HUES64 (cell line): Measurements from ENCODE around the gene THADA.

Source experiments
- H3K27ac ChIP-seq: 2 replicates; pipeline ENCODE4 v1.7.0; 2013; ENCODE audit warnings: low read depth, low read length, inconsistent platforms
- H3K27me3 ChIP-seq: 2 replicates; pipeline ENCODE4 v1.6.1; 2013; ENCODE audit warnings: mild to moderate bottlenecking, low read length; ENCODE audit not compliant: insufficient read depth
- H3K36me3 ChIP-seq: 2 replicates; pipeline ENCODE4 v1.6.1; 2013; ENCODE audit warnings: mild to moderate bottlenecking, low read length; ENCODE audit not compliant: insufficient read depth
- H3K4me1 ChIP-seq: 2 replicates; pipeline ENCODE4 v1.6.1; 2013; ENCODE audit warnings: mild to moderate bottlenecking, low read length, moderate library complexity; ENCODE audit not compliant: insufficient read depth
- H3K4me3 ChIP-seq: 2 replicates; pipeline ENCODE4 v1.5.1; 2013; ENCODE audit warnings: mild to moderate bottlenecking, low read length, moderate library complexity
- H3K9ac ChIP-seq: 2 replicates; pipeline ENCODE4 v1.6.1; 2013; ENCODE audit warnings: mild to moderate bottlenecking, low read depth, low read length
- H3K9me3 ChIP-seq: 2 replicates; pipeline ENCODE4 v1.6.1; 2013; ENCODE audit warnings: low read depth, low read length; ENCODE audit not compliant: insufficient read depth
- WGBS: fragments of 150-250, 120-280 bp; methylation state at CpG from one replicate; pipeline ENCODE4 v1.1.7; 2013; ENCODE audit warnings: missing lambda C conversion rate; 5-methylcytosine and 5-hydroxymethylcytosine counted together

THADA gene

GRCh38 chr2:43495727-43496126 is 100.1 kb downstream of the THADA start:
- Histone ChIP-seq H3K4me3 (no peak overlapping the region), H3K27ac (no peak overlapping the region), H3K4me1 (peaks cover 3% of the 10 kb centered on the region; the same call in 1 of the 2 replicates), H3K9ac (no peak overlapping the region), H3K9me3 (no peaks in the 10 kb centered on the region; the same call in 1 of the 2 replicates), H3K27me3 (no peaks in the 10 kb centered on the region), H3K36me3 (peaks cover 6% of the 10 kb centered on the region; the same call in 1 of the 2 replicates)
- WGBS, result 87% methylated on average over 1 of the region's 1 CpG

- no peaks in the 10 kb centered on the region for H3K27me3 ChIP-seq
- WGBS, result 87% methylated on average over 1 of the region's 1 CpG
These were observed 101.9 kb downstream of the THADA start for GRCh38 chr2:43493954-43494353.

GRCh38 chr2:43491065-43491639 is 104.7 kb downstream of the THADA start:
- Histone ChIP-seq H3K27ac (no peak overlapping the region), H3K9ac (no peak overlapping the region), H3K4me3 (no peak overlapping the region), H3K36me3 (no peaks in the 10 kb centered on the region), H3K27me3 (no peaks in the 10 kb centered on the region), H3K9me3 (no peaks in the 10 kb centered on the region), H3K4me1 (peaks cover 11% of the 10 kb centered on the region)
- 96% methylated on average over 1 of the region's 2 CpGs for WGBS

More at GRCh38 chr2:43493954-43494353, 101.9 kb downstream of the THADA start:
- H3K9ac ChIP-seq, result no peak overlapping the region
- peaks cover 6% of the 10 kb centered on the region; the same call in 1 of the 2 replicates for H3K36me3 ChIP-seq
- peaks cover 11% of the 10 kb centered on the region for H3K4me1 ChIP-seq
- no peaks in the 10 kb centered on the region for H3K9me3 ChIP-seq
- no peak overlapping the region for H3K4me3 ChIP-seq
- H3K27ac ChIP-seq, result no peak overlapping the region

- no peak overlapping the region for H3K9ac ChIP-seq
- H3K27me3 ChIP-seq, result no peaks in the 10 kb centered on the region
- no peaks in the 10 kb centered on the region for H3K36me3 ChIP-seq
- peaks cover 11% of the 10 kb centered on the region for H3K4me1 ChIP-seq
- WGBS, result no CpG with 5 or more reads among the region's 1 CpG
- H3K9me3 ChIP-seq, result no peaks in the 10 kb centered on the region
- H3K4me3 ChIP-seq, result no peak overlapping the region
- peak overlapping the region; percentile 7; the same call in 1 of the 2 replicates for H3K27ac ChIP-seq
These were observed 105.5 kb downstream of the THADA start for GRCh38 chr2:43490252-43490786.

- Histone ChIP-seq H3K4me3 (no peak overlapping the region), H3K27me3 (no peaks in the 10 kb centered on the region), H3K27ac (no peak overlapping the region), H3K36me3 (no peaks in the 10 kb centered on the region), H3K9me3 (no peaks in the 10 kb centered on the region), H3K4me1 (peaks cover 15% of the 10 kb centered on the region), H3K9ac (no peak overlapping the region)
- 88% methylated on average over 1 of the region's 3 CpGs for WGBS
These were observed 107.1 kb downstream of the THADA start for GRCh38 chr2:43488737-43489136.

GRCh38 chr2:43486603-43487002 is 109.2 kb downstream of the THADA start:
- H3K9ac ChIP-seq, result no peak overlapping the region
- H3K36me3 ChIP-seq, result no peaks in the 10 kb centered on the region
- no peaks in the 10 kb centered on the region for H3K9me3 ChIP-seq
- peaks cover 15% of the 10 kb centered on the region for H3K4me1 ChIP-seq
- H3K27me3 ChIP-seq, result no peaks in the 10 kb centered on the region
- no peak overlapping the region for H3K4me3 ChIP-seq
- no peak overlapping the region for H3K27ac ChIP-seq

- H3K9ac ChIP-seq, result no peak overlapping the region
- H3K4me3 ChIP-seq, result no peak overlapping the region
- peaks cover 4% of the 10 kb centered on the region for H3K4me1 ChIP-seq
- no peaks in the 10 kb centered on the region for H3K36me3 ChIP-seq
- no peak overlapping the region for H3K27ac ChIP-seq
- no peaks in the 10 kb centered on the region for H3K27me3 ChIP-seq
- H3K9me3 ChIP-seq, result no peaks in the 10 kb centered on the region
These were observed 111.4 kb downstream of the THADA start for GRCh38 chr2:43484323-43484930.

- H3K9ac ChIP-seq, result no peak overlapping the region
- no peak overlapping the region for H3K4me3 ChIP-seq
- no peak overlapping the region for H3K27ac ChIP-seq
- H3K4me1 ChIP-seq, result peaks cover 4% of the 10 kb centered on the region
- no peaks in the 10 kb centered on the region for H3K36me3 ChIP-seq
- H3K27me3 ChIP-seq, result no peaks in the 10 kb centered on the region
- 95% methylated on average over 4 of the region's 4 CpGs for WGBS
- no peaks in the 10 kb centered on the region for H3K9me3 ChIP-seq
These were observed 112.9 kb downstream of the THADA start for GRCh38 chr2:43482961-43483360.

- Histone ChIP-seq H3K4me3 (no peak overlapping the region), H3K36me3 (no peaks in the 10 kb centered on the region), H3K27ac (no peak overlapping the region), H3K9me3 (no peaks in the 10 kb centered on the region), H3K9ac (no peak overlapping the region), H3K27me3 (no peaks in the 10 kb centered on the region), H3K4me1 (peaks cover 4% of the 10 kb centered on the region)
- WGBS, result 95% methylated on average over 3 of the region's 4 CpGs
These were observed 113.8 kb downstream of the THADA start for GRCh38 chr2:43481927-43482542.

GRCh38 chr2:43480874-43481273 is 115.0 kb downstream of the THADA start:
- peaks cover 4% of the 10 kb centered on the region for H3K4me1 ChIP-seq
- H3K9ac ChIP-seq, result no peak overlapping the region
- 96% methylated on average over 3 of the region's 3 CpGs for WGBS
- H3K36me3 ChIP-seq, result no peaks in the 10 kb centered on the region
- H3K9me3 ChIP-seq, result no peaks in the 10 kb centered on the region
- no peaks in the 10 kb centered on the region for H3K27me3 ChIP-seq
- H3K27ac ChIP-seq, result no peak overlapping the region
- H3K4me3 ChIP-seq, result no peak overlapping the region

- no peak overlapping the region for H3K27ac ChIP-seq
These were observed 117.3 kb downstream of the THADA start for GRCh38 chr2:43478412-43479086.

More at GRCh38 chr2:43478412-43479086, 117.3 kb downstream of the THADA start:
- Histone ChIP-seq H3K4me3 (no peak overlapping the region), H3K9me3 (no peaks in the 10 kb centered on the region), H3K4me1 (no peaks in the 10 kb centered on the region), H3K9ac (no peak overlapping the region), H3K27me3 (no peaks in the 10 kb centered on the region), H3K36me3 (no peaks in the 10 kb centered on the region)
- WGBS, result 45% methylated on average over 2 of the region's 3 CpGs
